Stimulated activated CD4-positive, alpha-beta T cell treated with anti-CD3 and anti-CD28 coated beads, Interleukin-2, amount 100 ng/mL, for 24 hours (primary cell): ENCODE data around the gene CRYBB2.
"Not testable (repeated sequence)": the region's sequence is repeated elsewhere in the genome, so short reads cannot be mapped to it uniquely, and the experiment has no call there.

Source experiments
- DNase-seq, 2 donors: peaks; one replicate each; pipeline ENCODE4 v3.0.0-alpha.2; 2020

The CRYBB2 gene

DNA sequence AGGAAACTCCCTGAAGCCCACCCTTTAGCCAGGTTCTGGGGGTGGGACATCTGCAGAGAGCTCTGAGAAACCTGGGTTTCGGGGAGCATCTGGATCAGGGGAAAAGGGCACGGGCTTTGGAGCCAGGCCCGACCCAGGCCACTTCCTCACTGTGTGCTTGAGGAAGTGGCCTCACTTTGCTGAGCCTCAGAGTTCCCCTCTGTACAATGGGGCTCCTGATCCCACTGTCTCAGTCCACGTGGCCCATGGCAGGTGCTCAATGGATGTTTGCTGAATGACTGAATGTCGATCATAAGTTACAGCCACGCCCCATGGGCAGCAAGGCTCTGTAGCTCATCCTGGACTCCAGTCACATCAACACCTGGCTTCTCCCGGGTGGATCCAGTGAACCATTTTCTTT, 18.5 kb upstream of the CRYBB2 start:
- no peak for DNase-seq

DNA sequence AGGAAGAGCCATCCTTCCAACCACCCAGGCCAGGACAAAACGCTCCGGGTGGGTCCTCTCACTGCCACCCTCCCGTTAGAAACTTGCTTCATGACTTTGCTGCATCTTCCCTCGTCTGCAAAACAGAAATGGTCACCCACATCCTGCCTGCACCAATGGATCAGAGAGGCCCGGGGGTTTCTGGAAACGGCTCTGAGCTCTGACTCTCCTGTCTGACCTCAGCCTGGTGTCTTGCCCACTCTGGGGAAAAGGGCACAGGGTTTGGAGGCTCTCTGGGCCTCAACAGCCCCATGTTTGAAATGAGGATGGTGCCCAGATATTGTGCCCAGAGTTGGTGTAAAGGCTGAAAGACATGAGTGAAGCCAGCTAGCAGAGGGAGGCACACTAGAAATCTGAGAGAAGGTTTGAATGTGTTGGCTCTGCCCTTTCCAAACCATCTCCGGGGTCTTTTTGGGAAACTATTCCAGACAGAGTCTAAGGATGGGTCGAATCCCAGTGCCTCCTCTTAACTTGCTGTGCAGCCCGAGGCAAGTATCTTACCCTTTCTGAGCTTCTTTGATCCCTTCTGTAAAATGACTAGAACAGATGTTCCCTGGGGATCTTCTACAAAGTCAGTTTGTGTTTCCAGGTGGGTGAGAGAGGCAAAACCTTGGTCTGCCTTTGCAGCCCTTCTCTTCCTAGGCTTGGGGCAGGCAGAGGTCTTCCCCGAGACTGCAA, 17.7 kb upstream of the CRYBB2 start:
- DNase-seq, result no peak

DNA sequence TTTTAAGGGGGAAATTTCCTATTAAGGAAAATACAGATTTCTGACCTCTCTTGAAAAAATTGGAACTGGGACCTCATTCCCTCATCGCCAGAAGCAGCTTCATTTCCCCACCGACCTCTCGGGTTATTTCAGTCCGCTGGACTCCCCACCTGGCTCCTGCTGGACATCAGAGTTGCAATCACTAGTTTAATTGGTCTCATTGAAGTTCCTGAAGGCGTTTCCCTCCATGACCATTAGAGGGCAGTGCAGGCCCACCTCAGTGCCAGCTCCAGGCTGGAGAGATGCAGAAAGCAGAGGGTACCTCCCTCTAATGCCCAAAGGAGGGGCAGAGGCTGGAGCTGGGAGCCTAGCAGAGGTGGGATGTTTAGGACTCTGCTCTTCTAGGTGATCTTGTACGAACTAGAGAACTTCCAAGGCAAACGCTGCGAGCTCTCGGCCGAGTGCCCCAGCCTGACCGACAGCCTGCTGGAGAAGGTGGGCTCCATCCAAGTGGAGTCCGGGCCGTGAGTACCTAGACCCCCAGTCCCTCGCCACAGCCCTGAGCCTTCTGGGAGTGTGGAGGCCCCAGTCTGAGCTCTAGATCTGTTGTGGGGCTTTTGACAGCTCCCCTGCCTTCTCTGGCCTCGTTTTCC, 17.0 kb upstream of the CRYBB2 start:
- peak; percentile 66 to 67 for DNase-seq

GRCh38 chr22:25203082-25203481, 16.4 kb upstream of the CRYBB2 start:
- no peak for DNase-seq

GRCh38 chr22:25204547-25204946, 14.9 kb upstream of the CRYBB2 start:
- DNase-seq, result not testable (repeated sequence)

DNA sequence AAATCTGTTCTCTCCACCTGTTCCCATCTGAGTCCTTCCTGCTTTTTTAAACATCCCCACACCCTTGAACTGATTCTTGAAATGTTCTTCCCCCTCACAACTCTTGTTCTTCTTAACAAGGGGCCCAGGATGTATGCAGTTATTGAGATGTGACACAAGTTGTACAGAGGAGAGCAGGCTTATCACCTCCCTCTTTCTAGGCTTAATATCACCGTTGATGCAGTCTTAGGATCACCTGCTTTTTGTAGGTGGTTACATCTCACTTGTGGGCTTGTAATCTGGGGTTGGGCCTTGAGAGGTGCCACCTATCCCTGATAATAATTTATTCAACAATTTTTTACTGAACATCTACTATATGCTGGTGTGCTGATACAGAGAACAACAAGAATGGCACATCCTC, 13.6 kb upstream of the CRYBB2 start:
- DNase-seq, result no peak

DNA sequence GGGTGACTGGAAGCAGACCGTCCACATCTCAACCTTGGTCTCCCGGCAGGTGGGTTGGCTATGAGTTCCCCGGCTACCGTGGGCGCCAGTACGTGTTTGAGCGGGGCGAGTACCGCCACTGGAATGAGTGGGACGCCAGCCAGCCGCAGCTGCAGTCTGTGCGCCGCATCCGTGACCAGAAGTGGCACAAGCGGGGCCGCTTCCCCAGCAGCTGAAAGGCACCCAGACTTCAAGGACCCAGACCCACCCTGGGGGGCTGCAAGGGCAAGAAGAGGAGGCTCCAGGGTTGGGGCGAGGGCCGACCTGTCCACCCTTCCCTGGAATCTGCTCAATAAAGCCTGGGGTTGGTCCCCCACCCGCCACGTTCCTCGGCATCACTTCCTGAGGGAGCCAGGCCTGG, 12.4 kb upstream of the CRYBB2 start:
- DNase-seq, result no peak

GRCh38 chr22:25207553-25208157, 11.8 kb upstream of the CRYBB2 start:
- DNase-seq, result no peak

- DNase-seq, result no peak
Measured at GRCh38 chr22:25208328-25208727, 11.1 kb upstream of the CRYBB2 start.

GRCh38 chr22:25208743-25209505, 10.5 kb upstream of the CRYBB2 start:
- no peak for DNase-seq

DNA sequence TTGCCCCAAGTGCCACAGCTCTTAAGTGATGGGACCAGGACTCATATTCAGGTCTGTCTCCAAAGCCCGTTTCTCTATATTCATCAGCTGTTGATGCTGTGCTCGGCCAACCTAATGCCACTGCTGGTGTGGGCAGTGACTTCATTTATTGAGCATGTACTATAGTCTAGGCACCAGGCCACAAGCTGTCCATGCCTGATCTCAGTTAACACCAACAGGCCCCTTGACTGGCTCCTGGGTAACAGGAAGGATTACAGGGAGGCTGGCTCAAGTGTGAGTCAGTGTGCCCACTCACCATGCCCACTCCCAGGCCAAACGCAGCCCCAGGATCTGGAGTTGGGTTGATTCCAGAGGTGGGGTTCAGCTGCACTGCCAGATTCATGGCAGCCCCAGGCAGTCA, 8.6 kb upstream of the CRYBB2 start:
- no peak for DNase-seq

DNA sequence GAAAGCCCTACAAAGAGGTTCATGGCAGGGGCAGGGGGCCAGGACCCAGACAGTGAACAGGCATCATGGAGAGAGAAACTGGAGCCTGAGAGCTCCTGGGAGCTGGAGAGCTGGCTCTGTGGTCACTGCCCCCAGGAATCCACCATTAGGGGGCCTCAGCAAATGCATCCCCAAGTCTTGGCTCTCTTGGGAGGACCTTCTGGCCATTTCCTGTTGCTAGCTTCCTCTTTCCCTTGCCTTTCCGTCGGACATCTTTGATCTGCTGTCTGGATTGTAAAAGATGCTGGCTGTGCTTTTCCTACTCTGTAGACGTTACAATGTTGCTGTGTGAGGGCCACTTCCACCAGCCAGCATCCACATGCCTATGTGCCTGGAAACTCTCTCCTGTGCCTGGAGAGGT, 7.1 kb upstream of the CRYBB2 start:
- no peak for DNase-seq

- DNase-seq, result no peak
Measured at GRCh38 chr22:25213221-25213620, 6.2 kb upstream of the CRYBB2 start.

- no peak for DNase-seq
Measured at GRCh38 chr22:25216230-25216629, 3.2 kb upstream of the CRYBB2 start.

DNA sequence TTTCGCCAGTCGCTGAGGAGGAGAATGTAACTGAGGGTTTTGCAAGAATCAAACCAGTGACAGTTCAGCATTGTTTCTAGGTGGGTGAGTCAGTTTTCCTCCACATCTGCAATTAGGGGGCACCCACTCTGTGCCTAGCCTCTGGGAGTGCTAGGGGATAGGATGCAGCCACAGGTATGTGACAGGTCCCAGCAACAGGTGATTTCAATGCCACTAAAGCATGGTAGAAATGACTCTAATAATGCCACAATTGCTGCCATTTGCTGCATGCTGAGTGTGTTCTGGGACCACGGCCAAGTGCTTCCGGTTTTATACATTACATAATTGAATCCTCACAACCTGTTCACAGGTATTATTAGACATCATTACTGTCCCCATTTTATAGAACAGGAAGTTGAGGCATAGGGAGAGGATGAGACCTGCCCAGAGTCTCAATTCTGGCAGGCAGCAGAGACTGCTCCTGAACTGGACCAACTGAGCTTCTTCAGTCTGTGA, 556 bp downstream of the CRYBB2 start:
- DNase-seq, result no peak

- DNase-seq, result no peak
Measured at GRCh38 chr22:25221790-25222189, 2.4 kb downstream of the CRYBB2 start.

- no peak for DNase-seq
Measured at GRCh38 chr22:25223269-25223850, 3.9 kb downstream of the CRYBB2 start.

GRCh38 chr22:25228822-25229221, 9.4 kb downstream of the CRYBB2 start:
- no peak for DNase-seq

DNA sequence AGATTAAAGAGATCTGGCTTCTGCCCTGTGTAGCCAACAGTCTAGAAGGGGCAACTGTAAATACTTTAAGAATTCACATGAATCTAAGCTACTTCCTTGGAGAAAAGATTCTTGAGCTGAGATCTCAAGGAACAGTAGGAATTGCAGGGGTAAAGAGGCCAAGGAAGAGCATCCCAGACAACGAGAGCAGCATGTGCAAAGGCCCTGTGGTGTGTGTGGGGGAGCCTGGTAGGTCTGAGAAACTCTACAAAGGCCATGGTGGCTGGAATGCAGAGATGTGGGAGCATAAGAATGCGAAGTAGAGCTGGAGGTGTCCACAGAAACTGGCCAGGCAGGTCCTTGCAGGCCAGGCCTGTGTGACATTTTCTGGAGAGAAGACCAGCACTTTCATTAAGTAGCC, 11.3 kb downstream of the CRYBB2 start:
- not testable (repeated sequence) for DNase-seq

- no peak for DNase-seq
Measured at GRCh38 chr22:25232301-25232700, 12.9 kb downstream of the CRYBB2 start.

- not testable (repeated sequence) for DNase-seq
Measured at GRCh38 chr22:25233706-25234105, 14.3 kb downstream of the CRYBB2 start.

- DNase-seq, result peak; percentile 69 to 83
Measured at GRCh38 chr22:25235547-25236290, 16.3 kb downstream of the CRYBB2 start.
